Hematopoietic multipotent progenitor cell treated with erythropoietin and hydrocortisone succinate and interleukin-3 and kit ligand, for 8 days (in vitro differentiated cells): ENCODE results near the gene CIAPIN1.

Experiments
- DNase-seq: peaks from one replicate; pipeline ENCODE4 v3.0.0-alpha.2; 2015

Gene CIAPIN1

GRCh38 chr16:57381791-57382534 lies 65.2 kb downstream of the CIAPIN1 start:
- DNase-seq: no peak

DNA sequence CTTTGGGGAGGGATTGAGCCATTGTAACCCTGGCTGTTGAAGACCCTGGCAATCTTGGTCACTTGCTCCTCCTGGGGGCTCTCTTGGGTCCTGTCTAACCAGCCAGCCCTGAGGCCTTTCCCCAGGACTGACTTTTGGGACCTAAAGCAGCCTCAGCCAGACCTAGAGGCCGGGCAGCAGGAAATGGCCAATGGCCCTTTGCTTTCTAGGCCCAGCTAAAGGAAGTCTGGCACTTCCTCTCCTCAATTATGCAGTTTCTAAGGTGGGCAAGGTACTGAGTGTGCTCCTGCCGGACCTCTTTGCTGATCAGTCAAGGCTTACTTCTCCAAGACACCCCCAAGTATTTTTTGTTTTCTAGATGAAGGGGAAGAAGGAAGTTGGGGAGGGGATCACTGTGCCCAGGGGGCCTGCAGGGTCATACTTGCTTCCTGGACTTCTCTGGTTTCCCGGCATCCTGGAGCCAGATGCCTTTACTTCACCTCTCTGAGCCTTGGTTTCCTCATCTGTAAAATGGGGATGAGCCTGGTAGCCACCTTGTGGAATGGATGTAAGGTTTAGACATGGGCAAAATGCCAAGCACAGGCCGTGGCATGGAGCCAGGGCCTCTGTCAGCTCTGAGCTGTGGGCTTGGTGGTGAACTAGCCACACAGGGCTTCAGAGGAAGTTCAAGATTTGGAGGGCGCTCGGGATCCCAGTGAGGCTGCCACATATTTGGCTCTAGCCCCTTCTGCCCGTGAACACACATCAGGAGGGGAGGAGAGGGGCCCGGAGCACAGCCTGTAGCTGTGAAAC lies 66.3 kb downstream of the CIAPIN1 start:
- peak; percentile 66 for DNase-seq

GRCh38 chr16:57379579-57379978 lies 67.6 kb downstream of the CIAPIN1 start:
- no peak for DNase-seq
